Stimulated activated naive CD8-positive, alpha-beta T cell treated with anti-CD3 and anti-CD28 coated beads, Interleukin-15, amount 100 ng/mL, for 72 hours (primary cell): ENCODE results near the gene THAP3.

ENCODE experiments used
- ATAC-seq: fragments of 150-1000 bp; cut with Tn5 transposase; 2 replicates; pipeline ENCODE4 v1.10.0; 2021; ENCODE audit warnings: mild to moderate bottlenecking, moderate library complexity
- DNase-seq, 2 donors: peaks; one replicate each; pipeline ENCODE4 v3.0.0; 2021 to 2022
- H3K27ac Mint-ChIP-seq, 2 donors: one replicate each; pipeline ENCODE4 v1.8.0; 2022; ENCODE audit warnings: mild to moderate bottlenecking in 2 of 2, mixed read lengths in 2 of 2, moderate library complexity in 2 of 2
- H3K27me3 Mint-ChIP-seq: one replicate; pipeline ENCODE4 v1.8.0; 2022; ENCODE audit warnings: mixed read lengths
- H3K4me1 Mint-ChIP-seq: one replicate; pipeline ENCODE4 v1.8.0; 2022; ENCODE audit warnings: mild to moderate bottlenecking, mixed read lengths
- H3K4me3 Mint-ChIP-seq, 2 donors: one replicate each; pipeline ENCODE4 v1.8.0; 2022; ENCODE audit warnings: mild to moderate bottlenecking in 2 of 2, mixed read lengths in 2 of 2, moderate library complexity in 1 of 2
- H3K9me3 Mint-ChIP-seq, 2 donors: one replicate each; pipeline ENCODE4 v1.8.0; 2022; ENCODE audit warnings: mixed read lengths in 2 of 2

The THAP3 gene

GRCh38 chr1:6614929-6615785 lies 9.5 kb upstream of the THAP3 start:
- Mint-ChIP-seq H3K27ac (peak overlapping the region in 1 of 2 donors; percentile 74), H3K4me3 (peak overlapping the region; percentile 70 to 76), H3K27me3 (no peaks in the 10 kb centered on the region), H3K9me3 (no peaks in the 10 kb centered on the region), H3K4me1 (peaks cover 28% of the 10 kb centered on the region)
- no peak for DNase-seq
- ATAC-seq: no peak

- DNase-seq: no peak
- no peaks in the 10 kb centered on the region for H3K27me3 Mint-ChIP-seq
- no peak overlapping the region for H3K4me3 Mint-ChIP-seq
- H3K9me3 Mint-ChIP-seq: no peaks in the 10 kb centered on the region
- peaks cover 16% of the 10 kb centered on the region for H3K4me1 Mint-ChIP-seq
- H3K27ac Mint-ChIP-seq: peak overlapping the region in 1 of 2 donors; percentile 54
- no peak for ATAC-seq
These were observed 5.6 kb upstream of the THAP3 start for GRCh38 chr1:6619045-6619444.

GRCh38 chr1:6621429-6622391 lies 3.0 kb upstream of the THAP3 start:
- no peak for DNase-seq
- Mint-ChIP-seq H3K9me3 (no peaks in the 10 kb centered on the region), H3K27ac (no peak overlapping the region), H3K4me1 (peaks cover 16% of the 10 kb centered on the region), H3K4me3 (no peak overlapping the region), H3K27me3 (no peaks in the 10 kb centered on the region)
- no peak for ATAC-seq

GRCh38 chr1:6622396-6623152 lies 2.1 kb upstream of the THAP3 start:
- ATAC-seq (no peak), DNase-seq (no peak)
- Mint-ChIP-seq H3K27me3 (no peaks in the 10 kb centered on the region), H3K9me3 (no peaks in the 10 kb centered on the region), H3K4me1 (peaks cover 23% of the 10 kb centered on the region), H3K27ac (no peak overlapping the region), H3K4me3 (no peak overlapping the region)

GRCh38 chr1:6623269-6623965 lies 1.3 kb upstream of the THAP3 start:
- Mint-ChIP-seq H3K27ac (peak overlapping the region in 1 of 2 donors; percentile 9), H3K27me3 (no peaks in the 10 kb centered on the region), H3K9me3 (no peaks in the 10 kb centered on the region), H3K4me1 (peaks cover 30% of the 10 kb centered on the region), H3K4me3 (no peak overlapping the region)
- no peak for ATAC-seq
- DNase-seq: no peak

- H3K27me3 Mint-ChIP-seq: no peaks in the 10 kb centered on the region
- no peak for DNase-seq
These were observed 999 bp downstream of the THAP3 start for GRCh38 chr1:6625584-6626149.

GRCh38 chr1:6627031-6627430 lies 2.4 kb downstream of the THAP3 start:
- H3K27me3 Mint-ChIP-seq: no peaks in the 10 kb centered on the region
- DNase-seq (no peak), ATAC-seq (no peak)
- peaks cover 30% of the 10 kb centered on the region for H3K4me1 Mint-ChIP-seq
- H3K27ac Mint-ChIP-seq: peak overlapping the region in 1 of 2 donors; percentile 96
- no peaks in the 10 kb centered on the region for H3K9me3 Mint-ChIP-seq
- peak overlapping the region; percentile 90 to 91 for H3K4me3 Mint-ChIP-seq

More at GRCh38 chr1:6625584-6626149, 999 bp downstream of the THAP3 start:
- Mint-ChIP-seq H3K27ac (peak overlapping the region; percentile 85 to 96), H3K9me3 (no peaks in the 10 kb centered on the region), H3K4me1 (peaks cover 30% of the 10 kb centered on the region), H3K4me3 (peak overlapping the region; percentile 90 to 91)
- ATAC-seq: peak; percentile 69

- Mint-ChIP-seq H3K9me3 (no peaks in the 10 kb centered on the region), H3K27me3 (no peaks in the 10 kb centered on the region), H3K4me3 (peak overlapping the region; percentile 21 to 38), H3K4me1 (peaks cover 30% of the 10 kb centered on the region), H3K27ac (peak overlapping the region in 1 of 2 donors; percentile 68)
- no peak for ATAC-seq
- no peak for DNase-seq
These were observed 3.3 kb downstream of the THAP3 start for GRCh38 chr1:6627841-6628545.

GRCh38 chr1:6628971-6629479 lies 4.4 kb downstream of the THAP3 start:
- DNase-seq (no peak), ATAC-seq (no peak)
- no peaks in the 10 kb centered on the region for H3K9me3 Mint-ChIP-seq
- H3K4me1 Mint-ChIP-seq: peaks cover 30% of the 10 kb centered on the region
- H3K4me3 Mint-ChIP-seq: no peak overlapping the region
- H3K27ac Mint-ChIP-seq: no peak overlapping the region
- H3K27me3 Mint-ChIP-seq: no peaks in the 10 kb centered on the region

GRCh38 chr1:6630027-6630426 lies 5.4 kb downstream of the THAP3 start:
- DNase-seq (no peak), ATAC-seq (no peak)
- Mint-ChIP-seq H3K27me3 (no peaks in the 10 kb centered on the region), H3K27ac (peak overlapping the region; percentile 93 to 94), H3K9me3 (no peaks in the 10 kb centered on the region), H3K4me3 (no peak overlapping the region), H3K4me1 (peaks cover 24% of the 10 kb centered on the region)

- Mint-ChIP-seq H3K4me3 (no peak overlapping the region), H3K27ac (no peak overlapping the region), H3K27me3 (no peaks in the 10 kb centered on the region), H3K9me3 (no peaks in the 10 kb centered on the region), H3K4me1 (peaks cover 22% of the 10 kb centered on the region)
- ATAC-seq (no peak), DNase-seq (no peak)
These were observed 6.4 kb downstream of the THAP3 start for GRCh38 chr1:6631058-6631457.

- H3K27ac Mint-ChIP-seq: no peak overlapping the region
- peak; percentile 16 for ATAC-seq
- no peaks in the 10 kb centered on the region for H3K27me3 Mint-ChIP-seq
These were observed 8.2 kb downstream of the THAP3 start for GRCh38 chr1:6632588-6633514.

More at GRCh38 chr1:6632588-6633514, 8.2 kb downstream of the THAP3 start:
- DNase-seq: no peak
- Mint-ChIP-seq H3K9me3 (no peaks in the 10 kb centered on the region), H3K4me1 (peaks cover 4% of the 10 kb centered on the region), H3K4me3 (no peak overlapping the region)
